CD4-positive, CD25-positive, alpha-beta regulatory T cell (primary cell): ENCODE results near the gene CXCR6. TPM values are rescaled to one million over a fixed set of nuclear protein-coding genes. Genes with fewer than 3 reads are reported as not detected.

Experiments used
- polyA plus RNA-seq, 4 donors: library from polyadenylated mRNA; unstranded; fragments of 300-500 nt; fragmentation: Illumina TruSeq; gene quantifications; one replicate each; pipeline ENCODE4 v1.2.3, GENCODE V29; 2021
- total RNA-seq: library from RNA; stranded (reverse); gene quantifications from one replicate; pipeline ENCODE4 v1.2.3, GENCODE V29; 2022

Gene CXCR6
- total and polyA plus RNA-seq, 5 donors from 2014 or later: 23.7 to 40.3 (median 25.5) TPM

Other genes starting within 250 kb of the CXCR6 start
- gene SLC6A20, start 146.9 kb upstream of the CXCR6 start, total RNA-seq: not detected
- under 1 TPM in 1 of 4 donors, not detected in 3; 0.54 TPM for gene SLC6A20, start 146.9 kb upstream of the CXCR6 start, polyA plus RNA-seq
- 7.6 TPM for gene LZTFL1, start 101.3 kb upstream of the CXCR6 start, total RNA-seq
- 10 to 100 TPM in 3 of 4 donors, 1 to 10 TPM in 1; 6.4 to 14.6 (median 11.3) TPM for gene LZTFL1, start 101.3 kb upstream of the CXCR6 start, polyA plus RNA-seq
- gene CCR9, start 56.9 kb upstream of the CXCR6 start, total RNA-seq: not detected
- 10 to 100 TPM in 3 of 4 donors, 1 to 10 TPM in 1; 5.6 to 16.7 (median 11.3) TPM for gene CCR9, start 56.9 kb upstream of the CXCR6 start, polyA plus RNA-seq
- gene FYCO1, start 52.4 kb downstream of the CXCR6 start, total RNA-seq: 42.5 TPM
- 1 to 10 TPM; 2.1 to 3.3 (median 2.4) TPM for gene FYCO1, start 52.4 kb downstream of the CXCR6 start, polyA plus RNA-seq
- not detected for gene XCR1, start 84.0 kb downstream of the CXCR6 start, total RNA-seq
- gene XCR1, start 84.0 kb downstream of the CXCR6 start, polyA plus RNA-seq: not detected